Left hindlimb (tissue), 1 donor: ENCODE measurements around the gene LRIT3.
A peak's percentile ranks its signal among the peaks of the same experiment; 100 is the strongest.

Experiments used
- DNase-seq: peaks from one replicate; pipeline ENCODE4 v3.0.0-alpha.2; 2018

Gene LRIT3

GRCh38 chr4:109847896-109848442 lies at the start of gene LRIT3:
Gene LRIT3, plus strand, starts transcription at chr4:109848107. Its CDS starts 95 bp downstream, at chr4:109848202.
- DNase-seq: no peak

- no peak for DNase-seq
Measured at GRCh38 chr4:109798866-109799265, 49.0 kb upstream of the LRIT3 start.

- DNase-seq: no peak
Measured at GRCh38 chr4:109801099-109801789, 46.7 kb upstream of the LRIT3 start.

GRCh38 chr4:109801895-109802319 lies 46.0 kb upstream of the LRIT3 start, which contains the start of gene CFI:
Gene CFI, minus strand, starts transcription at chr4:109801999. Its CDS starts 28 bp downstream, at chr4:109801971.
- no peak for DNase-seq

- no peak for DNase-seq
Measured at GRCh38 chr4:109803924-109804571, 43.9 kb upstream of the LRIT3 start.

GRCh38 chr4:109809655-109810054 lies 38.3 kb upstream of the LRIT3 start:
- no peak for DNase-seq

- DNase-seq: no peak
Measured at GRCh38 chr4:109810552-109811387, 37.1 kb upstream of the LRIT3 start.

- DNase-seq: no peak
Measured at GRCh38 chr4:109811707-109812106, 36.2 kb upstream of the LRIT3 start.

GRCh38 chr4:109815151-109816081 lies 32.5 kb upstream of the LRIT3 start, which contains the start of gene GAR1:
Gene GAR1, plus strand, starts transcription at chr4:109815762. Its CDS starts 403 bp downstream, at chr4:109816165.
- peak; percentile 92 for DNase-seq

- peak; percentile 31 for DNase-seq
Measured at GRCh38 chr4:109816082-109816442, 31.8 kb upstream of the LRIT3 start.

GRCh38 chr4:109816894-109817293 lies 31.0 kb upstream of the LRIT3 start:
- DNase-seq: no peak

GRCh38 chr4:109818268-109818667 lies 29.6 kb upstream of the LRIT3 start:
- DNase-seq: no peak

- no peak for DNase-seq
Measured at GRCh38 chr4:109820563-109820962, 27.3 kb upstream of the LRIT3 start.

GRCh38 chr4:109821185-109821584 lies 26.7 kb upstream of the LRIT3 start:
- DNase-seq: no peak

- no peak for DNase-seq
Measured at GRCh38 chr4:109826719-109827118, 21.2 kb upstream of the LRIT3 start.

- DNase-seq: no peak
Measured at GRCh38 chr4:109827672-109828071, 20.2 kb upstream of the LRIT3 start, which contains the start of gene RRH. Gene RRH, plus strand, starts transcription at chr4:109827972. Its CDS starts 56 bp downstream, at chr4:109828028.

GRCh38 chr4:109833756-109834155 lies 14.2 kb upstream of the LRIT3 start:
- no peak for DNase-seq

- no peak for DNase-seq
Measured at GRCh38 chr4:109836985-109837384, 10.9 kb upstream of the LRIT3 start.

- no peak for DNase-seq
Measured at GRCh38 chr4:109846395-109847098, 1.4 kb upstream of the LRIT3 start.

- no peak for DNase-seq
Measured at GRCh38 chr4:109848501-109848900, 594 bp downstream of the LRIT3 start.

- DNase-seq: no peak
Measured at GRCh38 chr4:109850601-109851000, 2.7 kb downstream of the LRIT3 start.
